Osteocyte (in vitro differentiated cells): ENCODE measurements around the gene SEZ6L. TPM values are rescaled to one million over a fixed set of nuclear protein-coding genes. Genes with fewer than 3 reads are reported as not detected.
A peak's percentile ranks its signal among the peaks of the same experiment; 100 is the strongest.

Experiments used
- DNase-seq: peaks from one replicate; pipeline ENCODE4 v3.0.0; 2021; ENCODE audit warnings: mixed read lengths; ENCODE audit not compliant: unreplicated experiment; ENCODE audit errors: extremely low spot score
- H3K27ac Mint-ChIP-seq: one replicate; pipeline ENCODE4 v1.8.0; 2021; ENCODE audit warnings: mild to moderate bottlenecking, mixed read lengths; ENCODE audit not compliant: unreplicated experiment
- H3K27me3 Mint-ChIP-seq: one replicate; pipeline ENCODE4 v1.8.0; 2021; ENCODE audit warnings: mixed read lengths; ENCODE audit not compliant: unreplicated experiment
- H3K36me3 Mint-ChIP-seq: one replicate; pipeline ENCODE4 v1.8.0; 2021; ENCODE audit warnings: mixed read lengths; ENCODE audit not compliant: unreplicated experiment
- H3K4me1 Mint-ChIP-seq: one replicate; pipeline ENCODE4 v1.8.0; 2021; ENCODE audit warnings: mixed read lengths; ENCODE audit not compliant: unreplicated experiment
- H3K4me3 Mint-ChIP-seq: one replicate; pipeline ENCODE4 v1.8.0; 2021; ENCODE audit warnings: mild to moderate bottlenecking, moderate library complexity, mixed read lengths; ENCODE audit not compliant: unreplicated experiment
- H3K9me3 Mint-ChIP-seq: one replicate; pipeline ENCODE4 v1.8.0; 2021; ENCODE audit warnings: mixed read lengths; ENCODE audit not compliant: unreplicated experiment
- total RNA-seq: library from RNA; stranded (reverse); gene quantifications from 2 replicates; pipeline ENCODE4 v1.2.1, GENCODE V29; 2021
- TF ChIP-seq, protein P1 (sequence below): fragments of 200-600 bp; sonication (generic); IDR thresholded peaks from 2 replicates; pipeline ENCODE4 v1.5.0; 2021; ENCODE audit warnings: antibody characterized with exemption, mild to moderate bottlenecking, moderate library complexity

The SEZ6L gene
- total RNA-seq, 1 donor from 2014 or later = not detected

- TF ChIP-seq, protein P1, sequence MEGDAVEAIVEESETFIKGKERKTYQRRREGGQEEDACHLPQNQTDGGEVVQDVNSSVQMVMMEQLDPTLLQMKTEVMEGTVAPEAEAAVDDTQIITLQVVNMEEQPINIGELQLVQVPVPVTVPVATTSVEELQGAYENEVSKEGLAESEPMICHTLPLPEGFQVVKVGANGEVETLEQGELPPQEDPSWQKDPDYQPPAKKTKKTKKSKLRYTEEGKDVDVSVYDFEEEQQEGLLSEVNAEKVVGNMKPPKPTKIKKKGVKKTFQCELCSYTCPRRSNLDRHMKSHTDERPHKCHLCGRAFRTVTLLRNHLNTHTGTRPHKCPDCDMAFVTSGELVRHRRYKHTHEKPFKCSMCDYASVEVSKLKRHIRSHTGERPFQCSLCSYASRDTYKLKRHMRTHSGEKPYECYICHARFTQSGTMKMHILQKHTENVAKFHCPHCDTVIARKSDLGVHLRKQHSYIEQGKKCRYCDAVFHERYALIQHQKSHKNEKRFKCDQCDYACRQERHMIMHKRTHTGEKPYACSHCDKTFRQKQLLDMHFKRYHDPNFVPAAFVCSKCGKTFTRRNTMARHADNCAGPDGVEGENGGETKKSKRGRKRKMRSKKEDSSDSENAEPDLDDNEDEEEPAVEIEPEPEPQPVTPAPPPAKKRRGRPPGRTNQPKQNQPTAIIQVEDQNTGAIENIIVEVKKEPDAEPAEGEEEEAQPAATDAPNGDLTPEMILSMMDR = no peak
- Mint-ChIP-seq H3K27ac (no peak overlapping the region), H3K36me3 (no peaks in the 10 kb centered on the region), H3K4me3 (no peak overlapping the region), H3K27me3 (peaks cover 50% of the 10 kb centered on the region), H3K9me3 (no peaks in the 10 kb centered on the region), H3K4me1 (peaks cover 18% of the 10 kb centered on the region)
- no peak for DNase-seq
Measured at GRCh38 chr22:26417406-26417805, 248.1 kb downstream of the SEZ6L start.

- no peaks in the 10 kb centered on the region for H3K9me3 Mint-ChIP-seq
- no peak overlapping the region for H3K4me3 Mint-ChIP-seq
- no peak for DNase-seq
- peaks cover 18% of the 10 kb centered on the region for H3K4me1 Mint-ChIP-seq
- TF ChIP-seq, protein P1 = no peak
- H3K27ac Mint-ChIP-seq = no peak overlapping the region
- H3K27me3 Mint-ChIP-seq = peaks cover 46% of the 10 kb centered on the region
- H3K36me3 Mint-ChIP-seq = no peaks in the 10 kb centered on the region
Measured at GRCh38 chr22:26418620-26419019, 249.4 kb downstream of the SEZ6L start.

DNA sequence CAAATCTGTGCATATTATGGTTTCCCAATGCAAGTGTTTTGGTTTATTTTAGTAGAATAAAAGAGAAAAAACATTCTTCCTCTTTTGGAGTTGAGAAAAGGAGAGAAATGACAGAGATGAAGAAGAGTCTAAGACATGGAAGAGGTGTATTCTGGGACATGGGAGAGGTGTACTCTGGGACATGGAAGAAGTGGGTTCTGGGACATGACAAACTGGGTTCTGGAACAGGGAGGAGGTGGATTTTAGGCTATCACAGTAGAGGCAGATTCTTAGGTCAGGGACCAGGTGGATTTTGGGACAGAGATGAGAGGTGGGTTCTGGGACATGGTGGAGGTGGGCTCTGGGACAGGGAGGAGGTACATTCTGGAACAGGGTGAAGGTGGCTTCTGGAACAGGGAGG is 257.7 kb downstream of the SEZ6L start:
- no peak overlapping the region for H3K27ac Mint-ChIP-seq
- peaks cover 30% of the 10 kb centered on the region for H3K27me3 Mint-ChIP-seq
- no peaks in the 10 kb centered on the region for H3K36me3 Mint-ChIP-seq
- no peaks in the 10 kb centered on the region for H3K9me3 Mint-ChIP-seq
- H3K4me3 Mint-ChIP-seq = no peak overlapping the region
- peaks cover 27% of the 10 kb centered on the region for H3K4me1 Mint-ChIP-seq
- TF ChIP-seq, protein P1 = no peak
- no peak for DNase-seq

DNA sequence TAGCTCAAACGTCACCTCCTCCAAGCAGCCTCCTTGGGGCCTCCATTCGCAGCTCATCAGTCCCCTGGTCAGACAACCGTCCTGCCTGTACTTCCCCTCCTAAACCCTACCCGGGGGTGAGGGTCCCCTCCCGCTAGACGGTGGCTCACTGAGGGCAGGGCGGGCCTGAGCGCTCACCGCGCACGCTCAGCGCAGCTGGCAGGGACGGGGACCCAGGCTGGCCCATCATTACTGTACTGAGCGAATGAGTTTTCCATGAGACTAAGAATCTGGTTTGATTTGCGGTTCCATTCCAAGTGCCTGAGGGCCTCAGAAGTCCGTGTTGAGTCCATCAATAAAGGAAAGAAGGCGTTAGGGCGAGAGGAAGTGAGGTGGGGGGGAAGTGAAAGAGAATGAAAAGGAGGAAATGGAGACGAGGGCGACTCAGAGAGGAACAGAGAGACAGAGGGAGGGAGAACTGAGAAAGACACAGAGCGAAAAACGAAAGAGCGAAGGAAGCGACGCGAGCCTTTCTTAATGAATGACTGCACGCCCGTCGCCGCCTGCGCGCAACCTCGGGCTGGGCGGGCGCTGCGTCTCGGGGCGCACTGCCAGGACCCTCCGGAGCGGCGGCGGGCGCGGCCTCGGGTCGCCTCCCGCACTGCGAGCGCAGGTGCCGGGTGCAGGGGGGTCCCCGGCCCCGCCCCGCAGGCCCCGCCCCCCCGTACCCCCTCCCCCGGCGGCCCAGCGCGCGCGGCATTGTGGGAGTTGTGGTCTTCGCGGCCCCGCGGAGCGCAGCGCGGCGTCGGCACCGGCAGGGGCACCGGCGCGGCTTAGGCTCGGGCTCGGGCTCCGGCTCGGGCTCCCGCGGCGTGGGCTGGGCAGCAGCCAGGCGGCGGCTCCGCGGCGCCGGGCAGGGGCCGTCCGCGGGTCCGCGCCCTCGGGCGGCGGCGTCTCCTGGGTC is 259.5 kb downstream of the SEZ6L start, which contains the start of gene ASPHD2:
ASPHD2 (plus strand) TSS at position 746 of the 943 bp plus-strand sequence. CDS start 4,356 bp downstream, outside the sequence.
- Mint-ChIP-seq H3K36me3 (no peaks in the 10 kb centered on the region), H3K27me3 (peaks cover 27% of the 10 kb centered on the region), H3K4me1 (peaks cover 27% of the 10 kb centered on the region), H3K9me3 (no peaks in the 10 kb centered on the region), H3K4me3 (peak within 1 kb of the TSS; percentile 100), H3K27ac (peak within 1 kb of the TSS; percentile 98)
- TF ChIP-seq, protein P1 = no peak
- no peak for DNase-seq
